ENCODE data around the gene CD7. TPM values are rescaled to one million over a fixed set of nuclear protein-coding genes. Genes with fewer than 3 reads are reported as not detected.

The CD7 gene
- total RNA-seq, 1 donor from 2014 or later: not detected

GRCh38 chr17:82345151-82345976, 28.0 kb upstream of the CD7 start:
- H2AFZ ChIP-seq (replicated peaks): no peak overlapping the region
- H3F3A ChIP-seq (ENCODE audit: low read depth): peaks cover 10% of the 10 kb centered on the region
- H3K4me2 ChIP-seq: no peak overlapping the region
- TF ChIP-seq EZH2phosphoT487 (IDR thresholded peaks at IDR 0.05): no peak
- no peak for TF ChIP-seq EZH2 (IDR thresholded peaks at IDR 0.05)
- TF ChIP-seq CTCF (IDR thresholded peaks at IDR 0.05): no peak
- H3K9me3 ChIP-seq (ENCODE audit: low read depth): no peaks in the 10 kb centered on the region
- Mint-ChIP-seq H3K27me3 (ENCODE audit: insufficient read depth, low read depth) (peaks cover 21% of the 10 kb centered on the region), H3K4me1 (peaks cover 31% of the 10 kb centered on the region), H3K9me3 (peaks cover 6% of the 10 kb centered on the region), H3K27ac (no peak overlapping the region), H3K4me3 (no peak overlapping the region), H3K36me3 (no peaks in the 10 kb centered on the region)
- no peaks in the 10 kb centered on the region for H3K27me3 ChIP-seq
- no peaks in the 10 kb centered on the region for H3K36me3 ChIP-seq
- no peak overlapping the region for H3K9ac ChIP-seq
- DNase-seq (ENCODE audit: low spot score): no peak
- H3K79me2 ChIP-seq (ENCODE audit: low read depth): no peaks in the 10 kb centered on the region
- H3K4me3 ChIP-seq: no peak overlapping the region
- no peaks in the 10 kb centered on the region for H4K20me1 ChIP-seq (ENCODE audit: low read depth)
- H3K4me1 ChIP-seq: peaks cover 19% of the 10 kb centered on the region
- H3K27ac ChIP-seq: no peak overlapping the region

- peaks cover 4% of the 10 kb centered on the region for H3K27me3 ChIP-seq
- no peak overlapping the region for H3K4me2 ChIP-seq
- no peaks in the 10 kb centered on the region for H3K9me3 ChIP-seq (ENCODE audit: low read depth)
- peaks cover 19% of the 10 kb centered on the region for H3K4me1 ChIP-seq
- no peak for DNase-seq (ENCODE audit: low spot score)
- H3K4me3 ChIP-seq: no peak overlapping the region
- Mint-ChIP-seq H3K4me3 (no peak overlapping the region), H3K9me3 (peaks cover 6% of the 10 kb centered on the region), H3K4me1 (peaks cover 30% of the 10 kb centered on the region), H3K36me3 (no peaks in the 10 kb centered on the region), H3K27ac (no peak overlapping the region), H3K27me3 (ENCODE audit: insufficient read depth, low read depth) (peaks cover 20% of the 10 kb centered on the region)
- TF ChIP-seq EZH2phosphoT487 (IDR thresholded peaks at IDR 0.05) (no peak), CTCF (IDR thresholded peaks at IDR 0.05) (no peak), EZH2 (IDR thresholded peaks at IDR 0.05) (no peak)
- peaks cover 10% of the 10 kb centered on the region for H3F3A ChIP-seq (ENCODE audit: low read depth)
- no peaks in the 10 kb centered on the region for H3K79me2 ChIP-seq (ENCODE audit: low read depth)
- no peaks in the 10 kb centered on the region for H3K36me3 ChIP-seq
- no peak overlapping the region for H2AFZ ChIP-seq (replicated peaks)
- no peak overlapping the region for H3K27ac ChIP-seq
- no peak overlapping the region for H3K9ac ChIP-seq
- no peaks in the 10 kb centered on the region for H4K20me1 ChIP-seq (ENCODE audit: low read depth)
These were observed 26.9 kb upstream of the CD7 start for GRCh38 chr17:82344175-82344907.

DNA sequence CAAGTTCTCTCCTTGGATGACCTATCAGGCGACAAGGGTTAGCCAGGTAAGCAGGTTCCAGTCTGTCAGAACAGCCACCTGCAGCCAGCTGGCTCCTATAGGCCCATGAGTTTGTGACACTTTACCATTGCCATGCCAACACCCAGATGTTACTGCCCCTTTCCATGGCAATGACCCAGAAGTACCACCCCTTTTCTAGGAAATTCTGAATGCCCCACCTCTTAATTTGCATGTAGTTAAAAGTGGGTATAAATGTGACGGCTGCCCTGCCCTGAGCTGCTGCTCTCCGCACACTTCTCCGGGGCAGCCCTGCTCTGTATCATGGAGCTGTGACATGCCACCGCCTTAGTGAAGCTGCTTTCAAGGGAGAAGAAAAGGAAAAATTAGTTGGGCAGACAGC, 26.2 kb upstream of the CD7 start:
- Mint-ChIP-seq H3K9me3 (peaks cover 6% of the 10 kb centered on the region), H3K4me3 (no peak overlapping the region), H3K4me1 (peaks cover 31% of the 10 kb centered on the region), H3K27me3 (ENCODE audit: insufficient read depth, low read depth) (peaks cover 20% of the 10 kb centered on the region), H3K27ac (no peak overlapping the region), H3K36me3 (no peaks in the 10 kb centered on the region)
- DNase-seq (ENCODE audit: low spot score): no peak
- H3K9me3 ChIP-seq (ENCODE audit: low read depth): no peaks in the 10 kb centered on the region
- no peak overlapping the region for H2AFZ ChIP-seq (replicated peaks)
- no peak overlapping the region for H3K27ac ChIP-seq
- H3K4me3 ChIP-seq: no peak overlapping the region
- no peak for TF ChIP-seq CTCF (IDR thresholded peaks at IDR 0.05)
- no peak for TF ChIP-seq EZH2 (IDR thresholded peaks at IDR 0.05)
- no peak for TF ChIP-seq EZH2phosphoT487 (IDR thresholded peaks at IDR 0.05)
- H4K20me1 ChIP-seq (ENCODE audit: low read depth): no peaks in the 10 kb centered on the region
- H3K36me3 ChIP-seq: no peaks in the 10 kb centered on the region
- no peak overlapping the region for H3K4me2 ChIP-seq
- H3F3A ChIP-seq (ENCODE audit: low read depth): peaks cover 10% of the 10 kb centered on the region
- H3K79me2 ChIP-seq (ENCODE audit: low read depth): no peaks in the 10 kb centered on the region
- no peak overlapping the region for H3K9ac ChIP-seq
- H3K27me3 ChIP-seq: peaks cover 12% of the 10 kb centered on the region
- peaks cover 19% of the 10 kb centered on the region for H3K4me1 ChIP-seq

All from neural progenitor cell (in vitro differentiated cells).